ENCODE data around the gene SLAMF9.

The SLAMF9 gene

DNA sequence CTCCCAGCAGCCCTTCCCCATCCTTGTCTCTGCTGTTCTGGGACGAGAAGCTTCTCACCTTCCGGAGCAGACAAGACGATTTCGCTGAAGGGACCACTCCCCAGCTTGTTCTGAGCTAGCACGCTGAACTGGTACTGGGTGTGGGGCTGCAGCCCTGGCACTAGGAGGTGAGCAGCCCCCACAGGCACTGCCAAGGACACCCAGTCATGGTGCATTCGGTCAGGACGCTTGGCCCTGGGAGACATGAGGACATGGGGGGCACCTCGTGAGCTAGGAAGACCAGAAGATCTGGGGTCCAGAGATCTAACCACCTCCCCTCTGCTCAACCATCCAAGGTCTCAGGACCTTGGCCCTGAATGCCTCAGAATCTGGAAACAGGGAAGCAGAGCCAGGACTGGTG is 23.4 kb downstream of the SLAMF9 start:
- H3K4me3 ChIP-seq (replicated peaks in 1 of 2; ENCODE audit: low read depth in 2 of 2, low read length in 2 of 2) = no peak overlapping the region
- no peak for DNase-seq (ENCODE audit: low read depth in 2 of 2)
- TF ChIP-seq CTCF (IDR thresholded peaks at IDR 0.05; ENCODE audit: low read depth, low read length) = no peak

GRCh38 chr1:159930216-159930615 is 23.8 kb downstream of the SLAMF9 start:
- H3K4me3 ChIP-seq (replicated peaks in 1 of 2; ENCODE audit: low read depth in 2 of 2, low read length in 2 of 2) = no peak overlapping the region
- no peak for TF ChIP-seq CTCF (IDR thresholded peaks at IDR 0.05; ENCODE audit: low read depth, low read length)
- no peak for DNase-seq (ENCODE audit: low read depth in 2 of 2)

DNA sequence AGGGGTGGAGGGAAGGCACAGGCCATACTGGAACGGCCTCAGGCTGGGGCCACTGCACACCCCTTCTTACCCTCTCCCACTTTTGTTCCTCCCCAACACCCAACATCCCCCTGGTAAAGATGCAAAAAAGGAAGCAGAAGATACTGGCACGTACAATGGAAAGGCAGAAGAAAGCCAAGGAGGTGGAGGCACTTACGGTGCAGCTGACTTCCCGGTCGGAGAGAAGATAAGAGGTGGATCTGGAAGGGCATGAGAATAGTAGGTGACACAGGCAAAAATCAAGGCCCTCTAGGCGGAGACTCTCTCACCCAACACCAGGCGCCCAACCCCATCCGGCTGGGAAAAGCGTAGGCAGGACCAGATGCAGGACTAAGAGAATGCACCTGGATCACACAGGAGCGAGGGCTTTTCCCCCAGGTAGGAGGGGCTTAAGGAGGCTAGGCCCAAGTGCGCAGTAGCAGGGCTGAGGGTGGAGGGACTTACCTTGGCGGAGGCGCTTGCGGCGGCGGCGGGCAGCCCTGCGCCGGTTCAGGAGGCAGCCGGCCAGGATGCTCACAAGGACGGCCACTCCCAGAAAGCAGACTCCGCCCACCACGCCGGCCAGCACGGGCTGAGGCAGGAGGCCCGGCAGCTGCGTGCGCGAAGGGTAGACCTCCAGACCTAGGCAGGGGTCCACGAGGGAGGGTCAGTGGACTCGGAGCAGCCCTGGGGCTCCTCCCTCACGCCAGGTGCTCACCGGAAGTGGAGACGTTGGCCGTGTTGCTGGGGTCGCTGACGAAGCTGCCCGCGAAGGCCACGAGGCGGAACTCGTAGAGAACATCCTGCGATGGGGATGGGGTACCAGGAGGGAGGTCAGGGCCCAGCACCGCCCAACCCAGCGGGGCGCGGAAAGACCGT is 24.6 kb downstream of the SLAMF9 start:
- TF ChIP-seq CTCF (IDR thresholded peaks at IDR 0.05; ENCODE audit: low read depth, low read length) = no peak
- DNase-seq (ENCODE audit: low read depth in 2 of 2) = no peak
- H3K4me3 ChIP-seq (replicated peaks in 1 of 2; ENCODE audit: low read depth in 2 of 2, low read length in 2 of 2) = no peak overlapping the region

- H3K4me3 ChIP-seq (replicated peaks in 1 of 2; ENCODE audit: low read depth in 2 of 2, low read length in 2 of 2) = no peak overlapping the region
- no peak for DNase-seq (ENCODE audit: low read depth in 2 of 2)
- TF ChIP-seq CTCF (IDR thresholded peaks at IDR 0.05; ENCODE audit: low read depth, low read length) = no peak
Observed at GRCh38 chr1:159928491-159929050, 25.5 kb downstream of the SLAMF9 start.

DNA sequence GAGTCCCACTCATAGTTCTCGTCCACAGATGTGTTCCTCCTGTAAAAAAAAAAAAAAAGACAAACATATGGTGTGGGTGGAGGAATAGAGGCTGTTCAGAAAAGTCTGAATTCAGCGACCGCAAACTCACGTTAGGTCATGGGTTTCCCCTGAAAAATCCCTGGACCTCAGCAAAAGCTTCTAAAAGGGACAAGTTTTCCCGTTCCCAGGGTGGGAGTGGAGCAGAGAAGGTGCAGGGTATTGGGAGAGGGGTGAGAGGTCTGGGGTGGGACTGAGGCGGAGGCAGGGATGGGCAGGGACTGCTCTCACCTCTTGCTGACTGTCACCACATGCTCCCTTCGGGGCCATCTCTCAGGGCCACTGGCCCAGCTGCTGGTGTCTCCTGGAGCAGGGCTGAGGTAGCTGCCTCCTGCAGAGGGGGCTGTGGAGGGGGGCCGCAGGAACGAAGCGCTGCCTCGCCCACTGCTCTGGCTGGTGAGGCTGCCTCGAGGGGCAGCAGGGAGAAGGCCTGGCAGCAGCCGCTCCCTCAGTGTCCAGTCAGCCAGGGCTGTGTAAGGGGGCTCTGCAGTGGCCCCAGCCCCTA is 26.1 kb downstream of the SLAMF9 start:
- no peak for DNase-seq (ENCODE audit: low read depth in 2 of 2)
- no peak overlapping the region for H3K4me3 ChIP-seq (replicated peaks in 1 of 2; ENCODE audit: low read depth in 2 of 2, low read length in 2 of 2)
- no peak for TF ChIP-seq CTCF (IDR thresholded peaks at IDR 0.05; ENCODE audit: low read depth, low read length)

GRCh38 chr1:159927211-159927848 is 26.7 kb downstream of the SLAMF9 start:
- no peak overlapping the region for H3K4me3 ChIP-seq (replicated peaks in 1 of 2; ENCODE audit: low read depth in 2 of 2, low read length in 2 of 2)
- DNase-seq (ENCODE audit: low read depth in 2 of 2) = no peak
- no peak for TF ChIP-seq CTCF (IDR thresholded peaks at IDR 0.05; ENCODE audit: low read depth, low read length)
